Activated naive CD4-positive, alpha-beta T cell treated with anti-CD3 and anti-CD28 coated beads, Interleukin-2, amount 50 U/mL, for 24 hours (primary cell): ENCODE measurements around the gene ARHGEF16.

ENCODE experiments used
- H3K27ac Mint-ChIP-seq: one replicate; pipeline ENCODE4 v1.8.0; 2021; ENCODE audit warnings: mild to moderate bottlenecking, mixed read lengths
- H3K27me3 Mint-ChIP-seq: one replicate; pipeline ENCODE4 v1.8.0; 2021; ENCODE audit warnings: mixed read lengths
- H3K36me3 Mint-ChIP-seq: one replicate; pipeline ENCODE4 v1.8.0; 2021; ENCODE audit warnings: mixed read lengths
- H3K4me1 Mint-ChIP-seq: one replicate; pipeline ENCODE4 v1.8.0; 2021; ENCODE audit warnings: mixed read lengths
- H3K4me3 Mint-ChIP-seq: one replicate; pipeline ENCODE4 v1.8.0; 2021; ENCODE audit warnings: mild to moderate bottlenecking, mixed read lengths
- H3K9me3 Mint-ChIP-seq: one replicate; pipeline ENCODE4 v1.8.0; 2021; ENCODE audit warnings: mixed read lengths

Gene ARHGEF16

DNA sequence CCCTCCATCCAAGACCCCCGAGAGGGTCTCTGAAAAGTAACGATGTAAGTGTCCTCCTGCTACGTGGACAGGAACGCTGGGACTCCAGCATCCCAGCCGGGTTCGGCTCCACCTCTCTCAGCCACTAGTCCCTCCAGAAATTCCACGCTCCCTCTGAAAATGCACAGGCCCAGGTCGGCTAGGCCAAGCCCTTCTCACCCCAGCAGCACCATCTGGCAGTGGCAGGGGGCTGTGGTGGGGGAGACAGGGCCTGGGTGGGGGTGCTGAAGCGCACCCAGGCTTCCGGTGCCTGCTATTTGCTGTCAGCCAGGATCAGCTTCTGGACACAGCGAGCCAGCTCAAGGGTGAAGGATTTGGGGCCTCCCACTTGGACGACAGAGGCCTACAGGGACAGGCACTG, 73.3 kb downstream of the ARHGEF16 start:
- Mint-ChIP-seq H3K4me3 (no peak overlapping the region), H3K27ac (no peak overlapping the region), H3K4me1 (peaks cover 18% of the 10 kb centered on the region), H3K27me3 (no peaks in the 10 kb centered on the region), H3K9me3 (no peaks in the 10 kb centered on the region), H3K36me3 (no peaks in the 10 kb centered on the region)

DNA sequence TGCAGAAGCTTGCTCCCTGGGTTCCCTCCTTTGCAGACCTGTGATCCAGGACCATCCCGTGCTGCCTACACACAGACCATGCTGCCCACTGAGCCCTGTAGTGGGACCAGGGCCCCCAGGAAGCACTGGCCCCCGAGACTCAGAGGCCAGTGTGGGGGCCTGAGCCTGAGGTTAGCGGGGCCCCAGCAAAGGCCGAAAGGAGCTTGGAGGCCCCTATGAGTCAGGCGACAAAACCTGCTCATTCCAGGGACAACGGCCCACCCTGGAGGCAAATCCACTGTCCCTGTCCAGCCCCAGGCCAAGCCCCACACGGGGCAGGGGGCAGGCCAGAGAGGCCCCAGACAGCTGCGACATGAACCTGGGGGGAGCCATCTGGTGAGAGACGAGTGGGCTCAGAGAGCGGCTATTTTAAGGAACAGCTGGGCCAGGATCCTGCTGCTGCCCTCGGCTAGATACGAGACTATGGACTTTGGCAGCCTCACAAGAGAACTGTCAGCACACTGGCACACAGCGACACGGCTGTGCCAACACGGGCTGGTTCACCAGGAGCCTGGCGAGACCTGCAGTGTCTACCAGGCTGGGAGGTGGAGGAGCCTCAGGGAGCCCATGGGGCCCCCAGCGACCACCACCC, 74.7 kb downstream of the ARHGEF16 start:
- Mint-ChIP-seq H3K4me3 (peak overlapping the region; percentile 1), H3K27me3 (no peaks in the 10 kb centered on the region), H3K9me3 (no peaks in the 10 kb centered on the region), H3K4me1 (peaks cover 18% of the 10 kb centered on the region), H3K27ac (no peak overlapping the region), H3K36me3 (no peaks in the 10 kb centered on the region)

GRCh38 chr1:3530086-3530925, 75.8 kb downstream of the ARHGEF16 start:
- Mint-ChIP-seq H3K4me3 (peak overlapping the region; percentile 76), H3K9me3 (no peaks in the 10 kb centered on the region), H3K4me1 (peaks cover 18% of the 10 kb centered on the region), H3K36me3 (no peaks in the 10 kb centered on the region), H3K27ac (no peak overlapping the region), H3K27me3 (no peaks in the 10 kb centered on the region)
